ENCODE data around the gene NDUFB8.

NDUFB8 gene

GRCh38 chr10:100506596-100507356, 22.9 kb downstream of the NDUFB8 start:
- no peak for DNase-seq

- no peak for DNase-seq
Observed at GRCh38 chr10:100505164-100505563, 24.5 kb downstream of the NDUFB8 start.

GRCh38 chr10:100504096-100504495, 25.6 kb downstream of the NDUFB8 start:
- DNase-seq, result no peak

DNA sequence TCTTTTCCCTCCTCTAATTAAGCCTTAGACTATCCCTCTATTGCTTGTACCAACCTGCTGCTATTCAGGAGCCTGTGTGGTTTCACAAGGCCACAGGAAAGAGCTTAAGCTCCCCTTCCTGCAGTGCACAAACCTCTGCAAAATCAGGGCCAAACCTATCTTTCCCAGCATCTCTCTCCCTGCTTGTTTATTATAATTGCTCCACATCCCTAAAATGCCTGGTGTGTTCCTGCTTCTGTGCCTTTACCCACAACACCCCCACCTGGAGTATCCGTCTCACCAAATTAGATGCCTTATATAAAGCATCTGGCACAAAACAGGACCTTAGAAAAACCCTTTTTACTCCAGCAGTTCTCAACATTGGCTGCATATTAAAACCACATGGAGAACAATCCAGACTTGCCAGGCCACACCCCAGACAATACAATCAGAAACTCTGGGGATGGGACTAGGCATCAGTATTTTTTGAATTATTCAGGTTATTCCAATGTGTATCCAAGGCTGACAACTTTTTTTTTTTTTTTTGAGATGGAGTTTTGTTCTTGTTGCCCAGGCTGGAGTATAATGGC, 26.7 kb downstream of the NDUFB8 start:
- DNase-seq, result no peak

DNA sequence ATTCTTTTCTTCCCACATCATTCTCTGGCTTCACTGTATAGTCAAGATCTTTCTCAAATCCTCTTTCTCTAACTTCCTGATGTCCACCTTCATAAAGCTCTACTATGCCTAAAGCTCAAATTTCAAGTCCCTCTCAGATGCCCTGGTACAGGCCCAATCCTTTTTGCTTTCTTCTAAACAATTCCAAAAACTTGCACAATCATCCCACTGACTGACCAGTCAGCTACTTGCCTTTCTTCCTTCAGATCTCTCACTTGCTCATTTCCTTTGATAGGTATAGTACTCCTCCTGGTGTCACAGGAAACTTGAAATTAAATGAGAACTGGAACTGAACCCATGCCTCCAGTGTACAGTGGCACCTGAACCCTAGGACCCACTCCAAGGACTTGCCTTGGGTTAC, 28.2 kb downstream of the NDUFB8 start:
- no peak for DNase-seq

GRCh38 chr10:100498059-100498458, 31.6 kb downstream of the NDUFB8 start:
- no peak for DNase-seq

DNA sequence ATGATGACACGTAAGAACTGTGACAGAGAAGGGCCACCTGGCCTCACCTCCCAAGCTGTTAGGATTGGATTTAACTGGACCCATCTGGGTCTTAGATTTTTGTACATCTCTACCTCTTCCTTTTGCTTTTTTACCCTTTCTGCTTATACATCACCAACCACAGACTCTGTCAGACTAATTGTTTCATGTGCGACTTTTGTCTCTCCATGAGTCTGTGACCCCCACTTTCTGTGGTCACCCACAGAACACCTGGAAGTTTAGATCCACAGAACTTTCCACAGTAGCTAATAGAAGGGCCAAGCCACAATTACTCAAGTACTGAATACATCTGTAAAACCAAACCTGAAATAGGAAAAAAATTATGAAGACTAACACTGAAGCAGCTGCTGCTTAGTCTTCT, 33.1 kb downstream of the NDUFB8 start:
- no peak for DNase-seq

DNA sequence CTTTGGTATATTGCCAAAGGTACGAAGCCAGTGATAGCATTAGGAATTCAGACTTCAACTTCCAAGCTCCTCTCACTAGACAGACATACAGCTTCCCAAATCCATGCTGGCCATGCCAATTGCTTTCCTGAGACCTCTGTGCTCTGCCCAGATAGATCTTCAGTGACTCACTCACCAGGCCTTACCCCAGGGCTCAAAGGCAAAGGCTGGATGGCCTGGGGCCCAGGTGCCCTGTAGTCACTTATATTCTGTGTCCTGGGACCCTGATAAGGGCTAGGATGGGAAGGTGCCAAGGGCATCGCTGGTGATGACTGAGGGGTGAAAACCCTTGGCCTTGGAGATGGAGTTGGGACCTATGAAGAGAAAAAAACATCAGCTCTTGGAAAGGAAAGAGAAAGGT, 39.1 kb downstream of the NDUFB8 start:
- no peak for DNase-seq

GRCh38 chr10:100489396-100489795, 40.3 kb downstream of the NDUFB8 start:
- no peak for DNase-seq

DNA sequence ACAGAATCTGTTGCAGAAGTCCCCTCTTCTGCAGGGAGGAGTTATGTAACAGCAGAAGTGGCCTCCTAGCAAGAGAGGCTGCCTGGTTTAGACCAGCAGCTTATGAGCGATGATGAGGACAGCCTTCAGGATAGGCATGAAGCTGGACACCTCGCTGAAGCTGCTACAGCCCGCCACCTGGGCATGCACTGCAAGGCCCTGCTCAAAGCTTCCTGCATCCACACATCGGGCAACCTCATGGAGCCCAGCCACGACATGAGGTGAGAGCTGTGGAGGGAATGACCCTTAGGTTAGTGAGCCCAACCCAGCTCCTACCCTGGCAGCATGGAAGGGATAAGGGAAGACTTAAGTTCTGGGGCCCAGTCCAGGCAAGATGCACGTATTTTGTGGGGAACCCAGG, 42.1 kb downstream of the NDUFB8 start:
- DNase-seq, result no peak

GRCh38 chr10:100485801-100486495, 43.7 kb downstream of the NDUFB8 start:
- no peak for DNase-seq

DNA sequence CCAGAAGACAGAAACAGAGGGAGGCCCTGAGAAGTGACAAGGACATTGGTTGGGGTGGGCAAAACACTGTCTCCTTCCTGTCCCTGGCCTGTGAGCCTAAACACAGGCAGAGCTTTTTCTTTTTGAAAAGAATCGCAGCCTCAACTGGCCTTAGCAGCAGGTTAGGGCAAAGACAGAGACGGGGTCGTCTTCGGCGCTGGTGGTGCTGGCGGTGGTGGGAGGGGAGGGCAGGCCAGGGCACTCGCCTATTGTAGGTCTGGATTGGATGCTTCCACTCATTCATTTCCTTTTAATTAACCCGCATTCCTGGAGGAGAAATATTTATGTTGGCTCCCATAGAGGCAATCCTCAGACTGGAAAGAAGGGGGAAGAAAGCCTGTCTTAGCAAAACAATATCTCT, 44.3 kb downstream of the NDUFB8 start:
- no peak for DNase-seq

DNA sequence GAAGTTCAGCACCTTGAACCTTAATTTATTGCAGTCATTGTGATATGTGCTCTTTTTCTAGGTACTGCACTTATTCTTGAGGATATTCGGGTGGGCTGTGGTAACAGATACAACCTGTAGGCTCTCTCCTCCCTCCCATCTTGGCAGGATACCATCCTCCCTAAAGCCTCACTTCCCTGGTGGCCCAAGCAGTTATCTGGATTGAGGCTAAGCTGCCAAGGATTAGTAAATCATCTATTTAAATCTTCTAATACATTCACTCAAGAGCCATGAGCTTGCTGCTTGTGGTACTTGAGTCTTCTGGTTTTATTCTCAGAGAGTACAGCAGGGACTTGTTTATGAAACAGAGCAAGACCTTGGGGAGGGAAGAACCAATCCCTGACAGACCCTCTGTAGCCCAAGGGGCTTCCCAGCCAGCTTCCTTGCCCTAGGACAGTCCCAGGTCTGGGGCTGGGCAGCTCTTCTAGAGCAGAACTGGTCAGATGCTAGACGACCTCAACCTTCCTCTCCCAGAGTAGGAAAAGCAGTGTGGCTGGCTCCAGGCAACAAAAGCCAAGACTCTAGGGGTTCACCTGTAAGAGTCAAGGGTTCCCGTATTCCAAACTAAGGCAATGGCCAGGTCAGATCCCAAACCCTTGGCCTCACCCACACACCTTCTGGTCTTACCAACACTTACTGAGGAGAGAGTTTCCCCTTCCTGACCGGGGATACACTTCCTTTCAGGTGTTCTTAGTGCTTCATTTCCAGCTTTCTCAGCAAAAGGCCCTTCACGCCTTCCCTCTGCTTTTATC, 45.6 kb downstream of the NDUFB8 start:
- no peak for DNase-seq

DNA sequence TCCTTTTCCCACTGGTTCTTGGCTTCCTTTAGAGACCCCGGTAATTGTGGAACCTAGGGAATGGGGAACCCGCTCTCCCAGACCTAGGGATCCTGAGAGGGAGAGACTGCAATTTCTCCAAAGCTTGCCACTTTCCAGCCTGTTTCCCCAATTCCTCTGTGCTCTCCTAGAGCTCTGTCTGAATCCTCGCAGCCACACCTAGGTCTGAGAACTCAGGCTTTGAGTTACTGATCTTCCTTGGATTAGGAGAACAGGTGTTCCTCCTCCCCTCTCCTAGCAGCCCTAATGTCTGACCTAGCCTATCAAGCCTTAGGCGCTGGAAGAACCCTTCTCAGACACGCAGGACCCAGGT, 46.9 kb downstream of the NDUFB8 start:
- peak; percentile 46 for DNase-seq

DNA sequence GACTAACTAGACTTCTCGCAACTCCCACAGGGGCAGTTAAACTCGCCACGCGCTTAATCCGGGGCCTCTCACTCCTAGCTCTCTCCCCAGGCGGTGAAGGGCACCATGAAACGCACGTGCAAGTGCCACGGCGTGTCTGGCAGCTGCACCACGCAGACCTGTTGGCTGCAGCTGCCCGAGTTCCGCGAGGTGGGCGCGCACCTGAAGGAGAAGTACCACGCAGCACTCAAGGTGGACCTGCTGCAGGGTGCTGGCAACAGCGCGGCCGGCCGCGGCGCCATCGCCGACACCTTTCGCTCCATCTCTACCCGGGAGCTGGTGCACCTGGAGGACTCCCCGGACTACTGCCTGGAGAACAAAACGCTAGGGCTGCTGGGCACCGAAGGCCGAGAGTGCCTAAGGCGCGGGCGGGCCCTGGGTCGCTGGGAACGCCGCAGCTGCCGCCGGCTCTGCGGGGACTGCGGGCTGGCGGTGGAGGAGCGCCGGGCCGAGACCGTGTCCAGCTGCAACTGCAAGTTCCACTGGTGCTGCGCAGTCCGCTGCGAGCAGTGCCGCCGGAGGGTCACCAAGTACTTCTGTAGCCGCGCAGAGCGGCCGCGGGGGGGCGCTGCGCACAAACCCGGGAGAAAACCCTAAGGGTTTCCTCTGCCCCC, 47.4 kb downstream of the NDUFB8 start:
- peak; percentile 73 for DNase-seq

DNA sequence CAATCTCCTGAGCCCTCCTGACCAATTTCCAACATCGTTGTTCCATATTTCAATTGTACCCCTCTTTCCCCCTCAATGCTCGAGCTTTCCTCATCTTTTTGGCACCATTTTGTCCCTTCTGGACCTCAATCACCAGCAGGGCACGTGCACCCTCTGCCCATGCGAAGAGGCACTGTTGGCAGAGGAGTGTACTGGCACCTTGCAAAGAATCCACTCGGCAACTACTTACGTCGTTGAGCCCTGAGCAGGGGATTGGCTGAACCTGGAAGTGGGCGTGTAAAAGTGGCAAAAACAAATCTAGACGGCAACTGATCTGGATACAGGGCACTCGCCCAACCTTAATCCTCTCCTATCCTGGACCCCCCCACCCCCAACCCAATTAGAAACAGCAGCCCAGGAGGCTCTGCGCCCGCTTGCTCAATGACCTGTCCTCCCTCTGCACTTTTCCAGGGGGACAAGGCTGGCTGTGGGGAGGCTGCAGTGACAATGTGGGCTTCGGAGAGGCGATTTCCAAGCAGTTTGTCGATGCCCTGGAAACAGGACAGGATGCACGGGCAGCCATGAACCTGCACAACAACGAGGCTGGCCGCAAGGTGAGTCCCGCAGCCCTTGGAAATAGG, 48.1 kb downstream of the NDUFB8 start:
- peak; percentile 75 for DNase-seq

DNA sequence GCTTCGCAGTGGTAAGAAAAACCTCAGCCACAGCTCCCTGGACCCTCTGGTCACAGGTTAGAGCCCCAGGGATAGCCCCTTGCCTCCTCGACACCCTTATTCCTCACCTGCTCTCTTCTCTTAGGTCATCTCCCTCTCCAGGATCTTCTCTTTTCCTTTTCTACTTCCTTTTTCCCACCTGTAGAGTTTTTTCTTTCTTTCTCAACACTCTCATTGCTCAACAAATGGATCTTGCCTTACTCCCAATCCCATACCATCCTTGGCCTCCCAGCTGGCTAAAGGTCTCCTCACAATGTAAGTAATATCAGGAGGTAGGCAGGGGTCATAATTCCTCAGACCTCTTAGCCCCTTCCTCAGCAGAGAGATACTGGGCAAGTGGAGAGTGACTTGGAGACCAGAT, 49.7 kb downstream of the NDUFB8 start:
- no peak for DNase-seq

GRCh38 chr10:100479037-100479436, 50.6 kb downstream of the NDUFB8 start:
- no peak for DNase-seq

GRCh38 chr10:100477970-100478369, 51.7 kb downstream of the NDUFB8 start:
- DNase-seq, result no peak

Data from NCI-H69 (cell line).